Retina (tissue), 1 donor: ENCODE measurements around the gene AURKA.
A peak's percentile ranks its signal among the peaks of the same experiment; 100 is the strongest.
"Not testable (repeated sequence)": the region's sequence is repeated elsewhere in the genome, so short reads cannot be mapped to it uniquely, and the experiment has no call there.

Source experiments
- DNase-seq: peaks from one replicate; pipeline ENCODE4 v3.0.0-alpha.2; 2016

AURKA gene

GRCh38 chr20:56353356-56353755 is 38.7 kb downstream of the AURKA start:
- no peak for DNase-seq

- DNase-seq = no peak
These were observed 39.5 kb downstream of the AURKA start for GRCh38 chr20:56352345-56353055.

GRCh38 chr20:56350842-56351241 is 41.2 kb downstream of the AURKA start:
- no peak for DNase-seq

GRCh38 chr20:56348746-56349145 is 43.3 kb downstream of the AURKA start:
- no peak for DNase-seq

GRCh38 chr20:56348305-56348693 is 43.7 kb downstream of the AURKA start:
- no peak for DNase-seq

GRCh38 chr20:56347628-56348304 is 44.2 kb downstream of the AURKA start:
- DNase-seq = no peak

- DNase-seq = no peak
These were observed 46.1 kb downstream of the AURKA start for GRCh38 chr20:56345911-56346310.

GRCh38 chr20:56343861-56344381 is 48.1 kb downstream of the AURKA start:
- DNase-seq = peak; percentile 89

- no peak for DNase-seq
These were observed 49.2 kb downstream of the AURKA start for GRCh38 chr20:56342783-56343182.

- not testable (repeated sequence) for DNase-seq
These were observed 55.3 kb downstream of the AURKA start for GRCh38 chr20:56336709-56337108.

GRCh38 chr20:56328861-56329260 is 63.2 kb downstream of the AURKA start:
- DNase-seq = no peak

GRCh38 chr20:56324806-56325205 is 67.2 kb downstream of the AURKA start:
- DNase-seq = no peak

GRCh38 chr20:56323656-56324055 is 68.4 kb downstream of the AURKA start:
- DNase-seq = no peak

GRCh38 chr20:56323206-56323605 is 68.8 kb downstream of the AURKA start:
- no peak for DNase-seq

- no peak for DNase-seq
These were observed 69.3 kb downstream of the AURKA start for GRCh38 chr20:56322681-56323080.
